GM19240 (cell line): ENCODE results near the gene PDE11A.
A peak's percentile ranks its signal among the peaks of the same experiment; 100 is the strongest.
"Not testable (repeated sequence)": the region's sequence is repeated elsewhere in the genome, so short reads cannot be mapped to it uniquely, and the experiment has no call there.

ENCODE experiments used
- DNase-seq: peaks from one replicate; pipeline ENCODE4 v3.0.0; 2011; ENCODE audit warnings: low spot score; ENCODE audit not compliant: insufficient read length

The PDE11A gene

GRCh38 chr2:178009813-178010212, 62.8 kb downstream of the PDE11A start:
- no peak for DNase-seq

DNA sequence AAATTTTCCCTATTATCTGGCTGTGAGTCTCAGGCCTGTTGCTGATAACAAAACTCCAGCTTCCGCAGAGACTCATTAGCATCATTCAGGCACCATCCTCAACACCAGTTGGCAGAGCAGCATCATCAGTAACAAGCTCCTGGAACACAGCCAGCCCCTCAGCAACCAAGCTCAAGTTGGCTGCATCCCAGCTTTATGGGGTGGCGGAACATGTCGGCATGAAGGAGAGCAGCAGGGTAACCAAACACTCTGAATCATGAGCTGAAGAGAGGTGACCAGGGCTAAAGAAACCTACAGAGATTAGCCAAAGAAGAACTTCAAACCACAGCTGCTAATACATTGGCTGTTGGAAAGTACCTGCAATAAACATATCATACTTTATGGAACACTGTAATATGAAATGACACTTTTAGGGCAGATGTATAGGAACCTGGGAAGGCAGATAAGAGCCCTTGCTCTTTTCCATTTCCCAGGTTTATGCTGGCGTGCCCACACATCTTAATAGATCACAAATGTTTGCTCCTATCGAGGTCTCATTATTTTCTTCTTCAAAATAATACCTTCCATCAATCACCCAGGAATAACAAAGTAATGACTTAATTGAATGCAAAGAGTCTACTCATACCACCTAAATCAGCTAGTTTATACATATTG, 63.8 kb downstream of the PDE11A start:
- DNase-seq = no peak

- no peak for DNase-seq
These were observed 65.9 kb downstream of the PDE11A start for GRCh38 chr2:178006710-178007109.

- DNase-seq = no peak
These were observed 66.8 kb downstream of the PDE11A start for GRCh38 chr2:178005756-178006155.

DNA sequence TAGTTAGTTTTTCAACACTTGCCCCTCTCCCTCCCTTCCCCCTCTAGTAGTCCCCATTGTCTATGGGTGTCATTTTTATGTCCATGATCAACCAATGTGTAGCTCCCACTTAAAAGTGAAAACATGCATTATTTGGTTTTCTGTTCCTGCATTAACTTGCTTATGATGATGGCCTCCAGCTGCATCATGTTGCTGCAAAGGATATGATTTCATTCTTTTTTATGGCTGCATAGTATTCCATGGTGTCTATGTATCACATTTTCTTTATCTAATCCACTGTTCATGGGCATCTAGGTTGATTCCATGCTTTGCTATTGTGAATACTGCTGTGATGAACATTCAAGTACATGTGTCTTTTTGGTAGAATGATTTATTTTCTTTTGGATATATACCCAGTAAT, 70.5 kb downstream of the PDE11A start:
- no peak for DNase-seq

DNA sequence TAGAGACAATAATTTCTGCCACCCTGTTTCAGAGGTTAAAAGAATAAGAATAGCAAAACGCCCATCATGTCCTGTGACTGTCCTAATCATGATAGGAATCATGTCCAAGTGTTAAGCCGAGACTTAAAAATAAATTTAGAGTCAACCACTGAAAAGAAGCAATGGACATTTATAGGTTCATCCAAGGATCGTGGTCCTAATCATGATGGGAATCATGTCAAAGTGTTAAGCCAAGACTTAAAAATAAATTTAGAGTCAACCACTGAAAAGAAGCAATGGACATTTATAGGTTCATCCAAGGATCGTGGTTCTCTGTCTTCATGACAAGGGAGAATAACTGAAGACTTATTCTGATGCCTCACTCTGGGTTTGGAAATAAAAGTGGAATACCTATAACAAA, 73.6 kb downstream of the PDE11A start:
- no peak for DNase-seq

DNA sequence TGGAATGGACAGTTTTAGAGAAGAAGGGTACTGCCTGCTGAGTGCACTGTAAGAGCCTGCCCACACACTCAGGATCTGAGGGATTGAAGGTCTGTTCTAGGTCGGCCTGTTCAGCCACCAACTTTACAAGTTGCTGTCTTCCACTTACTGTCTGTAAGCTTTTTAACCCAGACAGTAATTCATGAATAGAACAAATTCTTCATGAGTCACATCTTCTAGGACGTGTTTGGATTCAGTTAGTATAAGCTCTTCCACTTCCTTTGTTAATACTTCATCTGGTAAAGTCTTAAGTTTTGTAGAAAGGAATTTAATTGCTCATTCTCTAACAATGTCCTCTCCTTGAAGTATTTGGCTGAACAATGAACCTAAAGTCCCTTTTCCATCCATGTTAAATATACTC, 74.6 kb downstream of the PDE11A start:
- DNase-seq = no peak

DNA sequence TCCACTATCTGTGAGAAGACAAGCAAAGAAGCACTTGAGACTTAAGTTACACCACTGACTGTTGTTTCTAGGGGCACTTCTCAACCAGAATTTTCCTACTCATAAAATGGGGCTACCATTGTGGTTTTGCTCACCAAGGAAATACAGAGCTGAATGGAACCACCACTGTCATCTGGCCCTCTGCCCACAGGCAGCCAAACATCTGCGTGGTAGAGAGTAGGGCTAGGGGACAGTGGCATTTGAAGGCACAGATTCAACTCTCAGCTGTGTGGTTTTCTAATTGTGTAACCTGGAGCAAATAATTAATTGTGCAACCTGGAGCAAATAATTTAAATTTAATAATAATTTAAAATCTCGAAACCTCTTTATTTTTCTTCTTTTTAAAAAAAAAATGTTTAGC, 79.6 kb downstream of the PDE11A start:
- no peak for DNase-seq

DNA sequence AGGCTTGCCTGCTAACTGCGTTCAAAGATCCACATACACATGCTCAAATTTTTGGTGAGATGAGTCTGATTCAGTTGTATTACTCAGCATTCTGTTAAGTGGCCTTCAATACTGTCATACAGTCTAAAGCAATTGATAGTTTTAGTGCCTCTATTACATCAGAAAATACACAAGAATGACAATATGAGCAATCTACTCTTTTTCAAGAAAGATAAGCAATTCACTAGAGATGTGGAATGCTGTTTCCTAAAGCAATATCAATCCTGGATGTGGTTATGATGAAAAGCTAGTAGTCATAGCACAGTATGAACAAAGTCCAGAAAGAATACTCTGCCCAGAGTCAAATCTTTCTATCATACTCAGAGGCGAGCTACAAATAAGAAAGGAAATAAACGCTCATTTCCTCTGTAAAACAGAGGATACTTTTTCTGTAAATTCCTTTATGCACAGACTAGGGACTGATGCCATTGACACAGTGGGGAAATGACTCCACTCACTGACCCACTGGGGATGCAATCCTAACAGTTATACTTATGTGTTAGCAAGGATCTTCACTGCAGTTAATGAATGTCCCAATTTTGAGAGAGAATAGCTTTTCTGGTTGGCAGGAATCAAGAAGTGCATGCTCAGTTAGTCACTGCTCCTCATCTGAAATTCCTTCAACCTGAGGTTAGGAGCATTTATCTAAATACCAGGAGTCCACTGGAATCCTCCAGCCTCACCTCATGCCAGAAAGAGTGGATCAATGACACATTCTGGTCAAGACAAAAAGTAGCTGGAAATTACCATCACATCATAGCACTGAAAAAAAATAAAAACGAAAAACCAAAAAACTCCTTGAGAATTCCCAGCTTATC, 83.3 kb downstream of the PDE11A start:
- no peak for DNase-seq

DNA sequence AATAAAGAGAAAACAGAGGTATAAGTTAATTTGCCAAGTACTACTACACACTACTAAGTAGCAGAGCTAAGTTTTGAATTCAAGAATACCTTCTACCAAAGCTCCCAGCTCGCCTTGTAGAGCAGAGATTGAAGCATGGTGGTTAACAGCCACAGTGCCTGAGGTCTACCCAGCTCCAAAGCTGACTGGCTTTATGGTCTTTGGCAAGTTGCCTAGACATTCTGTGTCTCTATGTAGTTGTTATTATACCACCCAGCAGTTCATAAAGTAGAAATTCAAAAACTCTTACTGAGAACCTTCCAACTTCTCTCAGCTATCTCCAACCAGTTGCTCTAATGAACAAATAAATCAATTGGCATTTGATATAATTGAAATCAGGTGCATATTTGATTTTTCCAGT, 87.8 kb downstream of the PDE11A start:
- DNase-seq = no peak

GRCh38 chr2:177983183-177983788, 89.3 kb downstream of the PDE11A start:
- DNase-seq = peak; percentile 26

- no peak for DNase-seq
These were observed 99.8 kb downstream of the PDE11A start for GRCh38 chr2:177972782-177973181.

DNA sequence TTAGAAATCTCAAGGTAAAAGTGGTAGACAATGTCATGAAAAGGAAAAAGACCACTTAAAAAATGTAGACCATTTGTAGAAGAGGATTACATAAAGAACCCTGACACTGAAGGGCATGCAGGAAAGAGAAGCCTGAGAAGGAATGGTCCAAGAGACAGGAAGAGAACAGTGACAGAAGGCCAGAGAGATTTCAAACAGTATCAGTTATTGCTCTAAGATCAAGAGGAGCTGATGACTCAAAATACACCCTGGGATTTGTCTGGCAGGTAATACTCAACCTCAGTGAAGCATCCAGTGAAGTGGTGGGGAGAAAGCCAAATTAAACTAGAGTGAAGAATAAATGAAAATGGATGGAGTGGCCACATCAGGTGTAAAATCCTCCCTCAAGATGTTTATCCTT, 100.5 kb downstream of the PDE11A start:
- DNase-seq = no peak

DNA sequence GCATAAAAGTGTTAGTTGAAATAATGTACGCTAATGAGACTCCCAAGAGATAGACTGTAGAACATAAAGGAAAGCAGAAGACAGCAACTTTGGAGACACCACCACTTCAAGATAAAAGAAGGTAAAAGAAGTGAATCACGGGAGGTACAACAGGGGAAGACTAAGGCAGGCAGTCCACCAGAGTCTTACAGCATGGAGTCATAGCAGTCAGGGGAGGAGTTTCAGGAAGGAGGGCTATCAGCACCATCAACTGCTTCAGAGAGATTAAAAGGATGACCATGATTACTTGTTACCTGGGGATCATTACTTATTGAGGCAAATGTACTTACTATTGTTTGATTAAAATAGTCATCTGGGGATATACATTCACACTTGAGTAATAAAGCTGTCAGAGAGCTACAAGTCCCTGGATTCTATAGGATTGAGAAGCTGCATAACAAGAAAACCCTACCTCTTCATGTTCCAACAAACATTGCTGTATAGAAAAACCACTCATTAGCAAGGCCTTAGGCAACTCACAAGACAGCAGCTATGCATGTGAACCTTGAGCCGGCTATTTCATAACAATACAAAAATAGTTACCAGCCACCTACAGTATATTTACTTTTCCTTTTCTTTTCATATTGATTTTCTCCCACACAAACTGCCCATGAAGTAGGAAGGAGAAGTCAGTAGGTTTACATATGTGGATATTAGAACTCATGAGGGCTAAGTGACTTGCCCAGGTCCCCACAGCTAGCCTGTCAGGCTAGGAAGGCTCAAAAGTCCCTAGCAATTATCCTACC, 101.7 kb downstream of the PDE11A start:
- DNase-seq = no peak

DNA sequence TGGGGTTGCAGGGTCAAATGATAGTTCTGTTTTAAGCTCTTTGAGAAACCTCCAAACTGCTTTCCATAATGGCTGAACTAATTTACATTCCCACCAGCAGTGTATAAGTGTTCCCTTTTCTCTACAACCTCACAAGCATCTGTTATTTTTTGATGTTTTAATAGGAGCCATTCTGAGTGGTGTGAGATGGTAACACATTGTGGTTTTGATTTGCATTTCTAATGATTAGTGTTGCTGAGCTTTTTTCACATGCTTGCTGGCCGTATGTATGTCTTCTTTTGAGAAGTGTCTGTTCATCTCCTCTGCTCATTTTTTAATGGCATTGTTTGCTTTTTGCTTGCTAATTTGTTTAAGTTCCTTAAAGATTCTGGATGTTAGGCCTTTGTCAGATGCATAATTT, 107.7 kb downstream of the PDE11A start:
- DNase-seq = no peak

GRCh38 chr2:177952151-177952550, 120.4 kb downstream of the PDE11A start:
- no peak for DNase-seq

- not testable (repeated sequence) for DNase-seq
These were observed 125.0 kb downstream of the PDE11A start for GRCh38 chr2:177947598-177947997.

GRCh38 chr2:177944530-177944929, 128.0 kb downstream of the PDE11A start:
- DNase-seq = not testable (repeated sequence)

DNA sequence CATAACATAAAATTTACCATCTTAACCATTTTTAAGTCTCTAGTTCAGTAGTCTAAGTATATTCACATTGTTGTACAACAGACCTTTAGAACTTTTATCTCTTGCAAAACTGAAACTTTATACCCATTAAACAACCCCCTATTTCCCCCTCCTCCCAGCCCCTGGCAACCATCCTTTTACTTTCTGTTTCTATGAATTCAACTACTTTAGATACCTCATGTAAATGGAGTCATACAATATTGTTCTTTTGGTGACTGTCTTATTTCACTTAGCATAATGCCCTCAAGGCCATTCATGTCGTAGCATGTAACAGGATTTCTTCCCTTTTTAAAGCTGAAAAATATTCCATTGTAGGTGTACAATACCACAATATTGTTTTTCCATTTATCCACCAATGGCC, 129.8 kb downstream of the PDE11A start:
- no peak for DNase-seq

- DNase-seq = no peak
These were observed 133.4 kb downstream of the PDE11A start for GRCh38 chr2:177939211-177939610.

GRCh38 chr2:177930916-177931315, 141.7 kb downstream of the PDE11A start:
- no peak for DNase-seq
